ENCODE measurements around the gene ATXN1.

The ATXN1 gene

GRCh38 chr6:16694781-16695578 lies 66.3 kb downstream of the ATXN1 start:
- Mint-ChIP-seq H3K4me3 (no peak overlapping the region), H3K36me3 (peaks cover 6% of the 10 kb centered on the region), H3K27ac (peak overlapping the region; percentile 43), H3K27me3 (no peaks in the 10 kb centered on the region), H3K4me1 (peaks cover 70% of the 10 kb centered on the region), H3K9me3 (no peaks in the 10 kb centered on the region)

GRCh38 chr6:16691324-16691723 lies 69.9 kb downstream of the ATXN1 start:
- H3K27ac Mint-ChIP-seq, result peak overlapping the region; percentile 97
- H3K9me3 Mint-ChIP-seq, result no peaks in the 10 kb centered on the region
- peaks cover 9% of the 10 kb centered on the region for H3K36me3 Mint-ChIP-seq
- peaks cover 76% of the 10 kb centered on the region for H3K4me1 Mint-ChIP-seq
- H3K4me3 Mint-ChIP-seq, result peak overlapping the region; percentile 73
- no peaks in the 10 kb centered on the region for H3K27me3 Mint-ChIP-seq

- H3K27me3 Mint-ChIP-seq, result no peaks in the 10 kb centered on the region
- H3K4me3 Mint-ChIP-seq, result peak overlapping the region; percentile 73
- H3K36me3 Mint-ChIP-seq, result peaks cover 9% of the 10 kb centered on the region
- H3K4me1 Mint-ChIP-seq, result peaks cover 83% of the 10 kb centered on the region
- peak overlapping the region; percentile 97 for H3K27ac Mint-ChIP-seq
- H3K9me3 Mint-ChIP-seq, result no peaks in the 10 kb centered on the region
Measured at GRCh38 chr6:16690608-16691142, 70.6 kb downstream of the ATXN1 start.

GRCh38 chr6:16689788-16690607 lies 71.3 kb downstream of the ATXN1 start:
- peaks cover 9% of the 10 kb centered on the region for H3K36me3 Mint-ChIP-seq
- H3K9me3 Mint-ChIP-seq, result no peaks in the 10 kb centered on the region
- peak overlapping the region; percentile 97 for H3K27ac Mint-ChIP-seq
- no peaks in the 10 kb centered on the region for H3K27me3 Mint-ChIP-seq
- H3K4me1 Mint-ChIP-seq, result peaks cover 86% of the 10 kb centered on the region
- peak overlapping the region; percentile 73 for H3K4me3 Mint-ChIP-seq

- H3K27me3 Mint-ChIP-seq, result no peaks in the 10 kb centered on the region
- peak overlapping the region; percentile 59 for H3K27ac Mint-ChIP-seq
- H3K9me3 Mint-ChIP-seq, result no peaks in the 10 kb centered on the region
- H3K4me1 Mint-ChIP-seq, result peaks cover 89% of the 10 kb centered on the region
- peaks cover 9% of the 10 kb centered on the region for H3K36me3 Mint-ChIP-seq
- H3K4me3 Mint-ChIP-seq, result peak overlapping the region; percentile 59
Measured at GRCh38 chr6:16688984-16689636, 72.2 kb downstream of the ATXN1 start.

GRCh38 chr6:16688436-16688835 lies 72.8 kb downstream of the ATXN1 start:
- H3K9me3 Mint-ChIP-seq, result no peaks in the 10 kb centered on the region
- H3K27ac Mint-ChIP-seq, result peak overlapping the region; percentile 80
- peaks cover 95% of the 10 kb centered on the region for H3K4me1 Mint-ChIP-seq
- H3K27me3 Mint-ChIP-seq, result no peaks in the 10 kb centered on the region
- no peak overlapping the region for H3K4me3 Mint-ChIP-seq
- peaks cover 12% of the 10 kb centered on the region for H3K36me3 Mint-ChIP-seq

GRCh38 chr6:16687045-16687444 lies 74.2 kb downstream of the ATXN1 start:
- peaks cover 96% of the 10 kb centered on the region for H3K4me1 Mint-ChIP-seq
- H3K27me3 Mint-ChIP-seq, result no peaks in the 10 kb centered on the region

GRCh38 chr6:16684896-16685554 lies 76.2 kb downstream of the ATXN1 start:
- no peaks in the 10 kb centered on the region for H3K9me3 Mint-ChIP-seq
- H3K27ac Mint-ChIP-seq, result peak overlapping the region; percentile 91
- peaks cover 27% of the 10 kb centered on the region for H3K36me3 Mint-ChIP-seq
- H3K4me3 Mint-ChIP-seq, result peak overlapping the region; percentile 64
- peaks cover 91% of the 10 kb centered on the region for H3K4me1 Mint-ChIP-seq
- no peaks in the 10 kb centered on the region for H3K27me3 Mint-ChIP-seq

More at GRCh38 chr6:16687045-16687444, 74.2 kb downstream of the ATXN1 start:
- peak overlapping the region; percentile 80 for H3K27ac Mint-ChIP-seq
- peak overlapping the region; percentile 19 for H3K4me3 Mint-ChIP-seq
- H3K36me3 Mint-ChIP-seq, result peaks cover 17% of the 10 kb centered on the region
- H3K9me3 Mint-ChIP-seq, result no peaks in the 10 kb centered on the region

GRCh38 chr6:16684195-16684689 lies 77.0 kb downstream of the ATXN1 start:
- no peaks in the 10 kb centered on the region for H3K9me3 Mint-ChIP-seq
- H3K27me3 Mint-ChIP-seq, result no peaks in the 10 kb centered on the region

GRCh38 chr6:16683641-16684194 lies 77.5 kb downstream of the ATXN1 start:
- Mint-ChIP-seq H3K27ac (peak overlapping the region; percentile 90), H3K27me3 (no peaks in the 10 kb centered on the region), H3K36me3 (peaks cover 27% of the 10 kb centered on the region), H3K4me1 (peaks cover 85% of the 10 kb centered on the region), H3K4me3 (peak overlapping the region; percentile 1), H3K9me3 (no peaks in the 10 kb centered on the region)

More at GRCh38 chr6:16684195-16684689, 77.0 kb downstream of the ATXN1 start:
- H3K36me3 Mint-ChIP-seq, result peaks cover 27% of the 10 kb centered on the region
- peak overlapping the region; percentile 90 for H3K27ac Mint-ChIP-seq
- H3K4me3 Mint-ChIP-seq, result no peak overlapping the region
- peaks cover 85% of the 10 kb centered on the region for H3K4me1 Mint-ChIP-seq

GRCh38 chr6:16681260-16681873 lies 79.9 kb downstream of the ATXN1 start:
- H3K9me3 Mint-ChIP-seq, result no peaks in the 10 kb centered on the region
- H3K36me3 Mint-ChIP-seq, result peaks cover 28% of the 10 kb centered on the region
- no peaks in the 10 kb centered on the region for H3K27me3 Mint-ChIP-seq
- no peak overlapping the region for H3K4me3 Mint-ChIP-seq
- H3K4me1 Mint-ChIP-seq, result peaks cover 62% of the 10 kb centered on the region
- peak overlapping the region; percentile 3 for H3K27ac Mint-ChIP-seq

GRCh38 chr6:16679050-16679449 lies 82.2 kb downstream of the ATXN1 start:
- H3K9me3 Mint-ChIP-seq, result no peaks in the 10 kb centered on the region
- no peak overlapping the region for H3K27ac Mint-ChIP-seq
- H3K36me3 Mint-ChIP-seq, result peaks cover 28% of the 10 kb centered on the region
- H3K4me1 Mint-ChIP-seq, result peaks cover 39% of the 10 kb centered on the region
- no peak overlapping the region for H3K4me3 Mint-ChIP-seq
- H3K27me3 Mint-ChIP-seq, result no peaks in the 10 kb centered on the region

GRCh38 chr6:16677458-16677857 lies 83.8 kb downstream of the ATXN1 start:
- Mint-ChIP-seq H3K9me3 (no peaks in the 10 kb centered on the region), H3K27me3 (no peaks in the 10 kb centered on the region), H3K4me3 (no peak overlapping the region), H3K36me3 (peaks cover 25% of the 10 kb centered on the region), H3K27ac (no peak overlapping the region), H3K4me1 (peaks cover 31% of the 10 kb centered on the region)

GRCh38 chr6:16676978-16677377 lies 84.3 kb downstream of the ATXN1 start:
- Mint-ChIP-seq H3K4me3 (no peak overlapping the region), H3K4me1 (peaks cover 32% of the 10 kb centered on the region), H3K9me3 (no peaks in the 10 kb centered on the region), H3K27ac (no peak overlapping the region), H3K36me3 (peaks cover 25% of the 10 kb centered on the region), H3K27me3 (no peaks in the 10 kb centered on the region)

Measured in activated naive CD4-positive, alpha-beta T cell treated with anti-CD3 and anti-CD28 coated beads, Interleukin-2, amount 50 U/mL, for 24 hours (primary cell).